Nephron (organoid): ENCODE data around the gene POC1B.

Experiments
- H3K27ac Mint-ChIP-seq, 3 experiments: 2 replicates each; pipeline ENCODE4 v1.8.0; 2020; ENCODE audit warnings: mixed read lengths in 3 of 3, mild to moderate bottlenecking in 2 of 3, moderate library complexity in 1 of 3
- H3K27me3 Mint-ChIP-seq: 2 replicates; pipeline ENCODE4 v1.8.0; 2021; ENCODE audit warnings: low read depth, mild to moderate bottlenecking, moderate library complexity, mixed read lengths
- H3K36me3 Mint-ChIP-seq: 2 replicates; pipeline ENCODE4 v1.8.0; 2020; ENCODE audit warnings: low read depth, mixed read lengths
- H3K4me1 Mint-ChIP-seq: 2 replicates; pipeline ENCODE4 v1.8.0; 2020; ENCODE audit warnings: mixed read lengths
- H3K4me3 Mint-ChIP-seq, 3 experiments: 2 replicates each; pipeline ENCODE4 v1.8.0; 2020; ENCODE audit warnings: mild to moderate bottlenecking in 3 of 3, mixed read lengths in 3 of 3, moderate library complexity in 2 of 3
- H3K9me3 Mint-ChIP-seq: 2 replicates; pipeline ENCODE4 v1.8.0; 2020; ENCODE audit warnings: mixed read lengths
- CTCF ChIP-seq, 3 experiments: fragments of 200-600 bp; sonication (generic); IDR thresholded peaks; one replicate each; pipeline ENCODE4 v1.5.0; 2021; ENCODE audit warnings: antibody characterized with exemption in 3 of 3; ENCODE audit not compliant: unreplicated experiment in 3 of 3

The POC1B gene

GRCh38 chr12:89552376-89552775 lies 26.5 kb upstream of the POC1B start:
- TF ChIP-seq CTCF (IDR thresholded peaks at IDR 0.05; ENCODE audit: unreplicated experiment in 3 of 3), result no peak
- H3K4me1 Mint-ChIP-seq, result no peaks in the 10 kb centered on the region
- H3K27me3 Mint-ChIP-seq, result no peaks in the 10 kb centered on the region
- H3K4me3 Mint-ChIP-seq, result no peak overlapping the region
- H3K9me3 Mint-ChIP-seq, result peaks cover 13% of the 10 kb centered on the region
- peaks cover 5% of the 10 kb centered on the region for H3K36me3 Mint-ChIP-seq
- H3K27ac Mint-ChIP-seq, result no peak overlapping the region

DNA sequence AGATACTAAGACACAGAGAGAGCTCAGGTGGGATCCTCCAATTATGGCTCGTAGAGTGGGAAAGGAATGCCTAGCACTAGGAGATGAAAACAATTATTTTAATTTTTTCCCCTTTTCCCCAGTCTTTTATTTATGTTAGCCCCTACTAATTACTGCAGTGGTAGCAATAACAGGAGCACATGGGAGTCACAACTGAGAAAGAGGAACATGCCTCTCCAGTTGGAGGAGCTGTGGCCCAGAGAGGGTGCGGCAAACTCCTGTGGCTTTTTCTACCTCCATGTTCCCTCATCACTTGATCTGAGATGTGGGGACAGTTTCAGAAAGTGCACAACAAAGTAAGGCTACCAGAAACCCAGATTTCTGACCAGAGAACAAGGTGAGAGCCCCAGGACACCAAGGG lies 25.9 kb upstream of the POC1B start:
- H3K9me3 Mint-ChIP-seq, result peaks cover 13% of the 10 kb centered on the region
- H3K36me3 Mint-ChIP-seq, result peaks cover 5% of the 10 kb centered on the region
- no peaks in the 10 kb centered on the region for H3K27me3 Mint-ChIP-seq
- TF ChIP-seq CTCF (IDR thresholded peaks at IDR 0.05; ENCODE audit: unreplicated experiment in 3 of 3), result no peak
- no peaks in the 10 kb centered on the region for H3K4me1 Mint-ChIP-seq
- no peak overlapping the region for H3K27ac Mint-ChIP-seq
- no peak overlapping the region for H3K4me3 Mint-ChIP-seq

- Mint-ChIP-seq H3K4me3 (no peak overlapping the region), H3K36me3 (no peaks in the 10 kb centered on the region), H3K27me3 (no peaks in the 10 kb centered on the region)
These were observed 21.3 kb upstream of the POC1B start for GRCh38 chr12:89547101-89547500.

DNA sequence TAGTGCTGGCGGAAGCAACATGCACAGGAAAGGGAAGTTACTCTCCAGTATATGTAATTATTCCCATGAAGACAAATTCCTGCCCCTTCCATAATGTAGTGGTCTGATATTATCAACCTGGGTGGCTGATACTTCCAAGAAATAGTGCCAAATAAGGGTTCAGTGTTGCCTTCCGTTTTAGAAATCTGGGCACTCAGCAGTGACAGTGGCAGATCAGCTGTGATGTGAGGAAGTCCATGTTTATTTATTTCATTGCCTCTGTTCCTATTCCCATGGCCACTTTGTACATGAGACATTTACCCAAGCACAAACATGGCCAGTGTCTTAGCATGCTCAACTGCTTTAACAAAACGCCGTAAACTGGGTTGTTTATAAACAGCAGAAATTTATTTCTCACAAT lies 20.3 kb upstream of the POC1B start:
- no peak for TF ChIP-seq CTCF (IDR thresholded peaks at IDR 0.05; ENCODE audit: unreplicated experiment in 3 of 3)
- H3K27ac Mint-ChIP-seq, result no peak overlapping the region
- peaks cover 38% of the 10 kb centered on the region for H3K4me1 Mint-ChIP-seq
- no peaks in the 10 kb centered on the region for H3K27me3 Mint-ChIP-seq
- H3K4me3 Mint-ChIP-seq, result no peak overlapping the region
- no peaks in the 10 kb centered on the region for H3K9me3 Mint-ChIP-seq
- no peaks in the 10 kb centered on the region for H3K36me3 Mint-ChIP-seq

More at GRCh38 chr12:89547101-89547500, 21.3 kb upstream of the POC1B start:
- no peak overlapping the region for H3K27ac Mint-ChIP-seq
- no peaks in the 10 kb centered on the region for H3K9me3 Mint-ChIP-seq
- peaks cover 35% of the 10 kb centered on the region for H3K4me1 Mint-ChIP-seq
- no peak for TF ChIP-seq CTCF (IDR thresholded peaks at IDR 0.05; ENCODE audit: unreplicated experiment in 3 of 3)

- Mint-ChIP-seq H3K27me3 (no peaks in the 10 kb centered on the region), H3K4me1 (peaks cover 38% of the 10 kb centered on the region), H3K36me3 (no peaks in the 10 kb centered on the region), H3K9me3 (no peaks in the 10 kb centered on the region), H3K4me3 (no peak overlapping the region), H3K27ac (peak overlapping the region; percentile 3 to 49 (median 12))
- TF ChIP-seq CTCF (IDR thresholded peaks at IDR 0.05; ENCODE audit: unreplicated experiment in 3 of 3), result no peak
These were observed 18.9 kb upstream of the POC1B start for GRCh38 chr12:89544681-89545184.

GRCh38 chr12:89544022-89544421 lies 18.2 kb upstream of the POC1B start:
- Mint-ChIP-seq H3K27me3 (no peaks in the 10 kb centered on the region), H3K27ac (peak overlapping the region in 2 of 3 experiments; percentile 12 to 20), H3K4me3 (no peak overlapping the region), H3K9me3 (no peaks in the 10 kb centered on the region), H3K36me3 (no peaks in the 10 kb centered on the region), H3K4me1 (peaks cover 38% of the 10 kb centered on the region)
- TF ChIP-seq CTCF (IDR thresholded peaks at IDR 0.05; ENCODE audit: unreplicated experiment in 3 of 3), result no peak
